Endothelial cell of umbilical vein (primary cell): ENCODE measurements around the gene RPA4.

Experiments
- EZH2 ChIP-seq: IDR thresholded peaks from 2 replicates; pipeline ENCODE4 v1.6.1; 2012; ENCODE audit warnings: borderline replicate concordance, low read depth, mild to moderate bottlenecking, moderate library complexity, low read length, inconsistent platforms; ENCODE audit not compliant: severe bottlenecking
- POLR2A ChIP-seq: IDR thresholded peaks from 2 replicates; pipeline ENCODE4 v1.6.1; 2012; ENCODE audit warnings: low read depth, mild to moderate bottlenecking, control low read depth, low read length

GRCh38 chrX:96907516-96908272 is 24.0 kb downstream of the RPA4 start:
- TF ChIP-seq EZH2 (no peak), POLR2A (no peak)
